HG03521 (cell line): ENCODE results near the gene IRAK2.

ENCODE experiments used
- ATAC-seq: cut with Tn5 transposase; IDR thresholded peaks from one replicate; pipeline ENCODE4 v1.9.1; 2021; ENCODE audit warnings: mild to moderate bottlenecking, moderate library complexity; ENCODE audit not compliant: unreplicated experiment

IRAK2 gene

DNA sequence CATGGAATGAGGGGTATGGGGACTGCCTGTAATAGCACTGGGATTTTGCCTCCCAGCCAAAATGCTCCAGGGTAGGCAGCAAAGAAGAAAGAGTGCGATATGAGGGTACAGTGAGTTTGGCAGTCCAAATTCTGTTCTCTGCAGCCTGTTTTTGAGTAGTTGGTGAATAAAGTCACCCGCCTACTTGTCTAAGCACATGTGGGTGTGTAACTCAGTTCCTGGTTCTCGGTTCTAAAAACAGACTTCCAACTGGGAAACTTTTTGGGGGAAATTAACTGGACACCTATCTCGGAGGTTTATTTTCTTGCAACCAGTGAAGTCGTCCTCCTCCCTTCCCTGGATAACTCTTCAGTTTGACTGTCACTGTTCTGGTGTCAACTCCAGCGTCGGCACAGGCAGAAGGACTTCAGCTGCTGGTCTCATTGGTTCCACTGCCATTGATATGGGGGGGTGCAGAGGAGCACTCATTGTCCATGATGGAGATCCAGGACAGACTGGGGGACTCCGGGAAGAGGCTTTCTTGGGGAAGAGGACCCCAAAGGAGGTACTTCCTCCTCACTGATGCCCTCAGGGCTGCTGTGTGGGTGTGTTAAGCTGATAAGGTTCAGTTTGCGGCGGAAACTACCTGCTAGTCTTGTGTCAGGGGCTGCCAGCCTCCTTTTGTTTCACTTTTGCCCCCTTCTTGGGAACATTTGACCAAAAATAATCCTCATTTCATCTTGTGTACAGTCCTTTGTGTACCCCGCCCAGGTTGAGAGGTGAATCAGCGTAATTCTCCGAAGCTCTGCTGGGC is 114.9 kb downstream of the IRAK2 start:
- no peak for ATAC-seq

DNA sequence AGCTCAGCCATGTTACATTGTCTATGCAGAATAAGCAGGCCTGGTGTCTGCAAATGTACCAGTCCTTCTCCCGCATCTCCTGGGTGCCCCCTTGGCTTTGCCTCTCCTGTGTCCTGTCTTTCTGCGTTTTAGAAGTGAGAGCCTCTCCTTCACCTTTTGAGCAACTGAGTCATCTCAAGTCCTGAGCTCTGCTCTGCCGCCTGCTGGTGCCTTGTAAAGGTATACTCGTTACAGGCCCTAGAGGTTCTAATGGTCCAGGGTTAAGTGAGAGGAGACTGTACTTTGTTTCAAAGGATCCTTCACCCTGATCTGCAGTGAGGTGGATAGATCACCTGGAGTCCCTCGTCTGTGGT is 115.4 kb downstream of the IRAK2 start:
- no peak for ATAC-seq

DNA sequence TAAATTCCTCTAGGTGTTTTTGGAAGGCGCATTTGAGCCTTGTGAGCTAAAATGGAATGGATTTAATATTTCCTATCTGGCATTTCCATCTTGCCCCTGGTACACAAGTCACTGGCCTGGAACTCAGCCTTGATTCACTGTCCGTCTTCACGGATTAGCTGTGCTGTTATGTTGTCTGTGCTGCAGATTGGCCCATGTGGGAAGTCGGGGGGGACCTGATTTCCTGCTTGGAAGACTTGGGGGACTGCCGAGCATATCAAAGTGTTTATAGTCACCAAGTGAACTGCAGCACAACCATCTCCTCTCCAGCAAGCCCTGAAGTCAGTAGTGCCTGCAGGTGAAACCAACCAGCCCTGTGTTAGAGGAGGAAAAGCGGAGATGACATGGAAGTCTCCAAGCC is 115.9 kb downstream of the IRAK2 start:
- no peak for ATAC-seq

DNA sequence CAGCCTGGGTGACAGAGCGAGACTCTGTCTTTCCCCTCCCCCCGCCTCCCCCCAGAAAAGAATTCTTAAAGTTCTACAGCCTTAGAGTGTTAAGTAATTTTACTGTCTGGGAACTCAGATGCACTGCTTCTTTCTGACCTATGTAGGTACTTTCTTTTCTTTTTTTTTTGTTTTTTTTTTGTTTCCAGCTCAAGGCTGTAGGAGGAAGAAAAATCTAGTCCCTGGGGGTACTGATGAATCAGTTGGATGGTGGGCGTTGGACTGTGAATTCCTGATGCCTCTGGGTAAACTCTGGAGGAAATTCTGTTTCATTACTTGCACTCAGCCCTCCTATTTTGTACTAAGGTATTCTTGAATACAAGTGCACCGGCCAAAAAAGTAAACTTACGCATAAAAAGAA is 117.2 kb downstream of the IRAK2 start:
- no peak for ATAC-seq

DNA sequence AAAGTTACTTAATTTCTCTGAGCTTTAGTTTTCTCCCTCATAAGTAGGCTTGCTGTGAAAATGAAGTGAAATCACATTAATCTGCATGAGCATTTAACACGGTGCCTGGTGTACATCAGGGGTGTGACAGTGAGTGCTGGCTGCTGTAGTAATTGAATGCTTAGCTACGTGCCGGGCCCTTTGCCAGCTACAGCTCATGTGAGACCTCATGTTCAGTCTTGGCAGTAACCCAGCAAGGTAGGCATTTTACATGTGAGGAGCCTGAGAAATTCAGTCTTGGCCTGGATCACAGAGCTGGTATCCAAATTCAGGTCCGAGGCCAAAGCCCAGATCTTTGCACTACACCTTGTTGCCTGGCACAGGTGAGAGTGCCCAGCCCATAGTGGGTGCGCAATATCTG is 118.9 kb downstream of the IRAK2 start:
- ATAC-seq = no peak

DNA sequence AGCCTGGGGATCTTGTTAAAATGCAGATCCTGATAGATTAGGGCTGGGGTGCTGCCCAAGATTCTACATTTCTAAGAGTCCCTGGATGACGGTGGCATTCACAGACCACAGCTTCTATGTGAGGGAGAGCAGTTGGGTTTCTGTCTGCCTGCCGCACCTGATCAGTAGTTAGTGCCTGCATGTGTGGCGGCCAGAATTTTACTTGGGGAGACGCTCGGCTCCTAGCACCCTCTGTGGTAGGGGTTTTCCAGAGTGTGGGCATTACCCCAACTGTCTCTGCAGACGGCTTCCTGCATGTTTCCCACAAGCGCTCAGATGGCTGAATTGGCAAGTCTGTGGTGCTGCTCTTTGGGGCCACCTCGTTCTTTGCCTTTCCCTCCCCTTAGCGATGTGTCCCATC is 119.8 kb downstream of the IRAK2 start:
- ATAC-seq = no peak

DNA sequence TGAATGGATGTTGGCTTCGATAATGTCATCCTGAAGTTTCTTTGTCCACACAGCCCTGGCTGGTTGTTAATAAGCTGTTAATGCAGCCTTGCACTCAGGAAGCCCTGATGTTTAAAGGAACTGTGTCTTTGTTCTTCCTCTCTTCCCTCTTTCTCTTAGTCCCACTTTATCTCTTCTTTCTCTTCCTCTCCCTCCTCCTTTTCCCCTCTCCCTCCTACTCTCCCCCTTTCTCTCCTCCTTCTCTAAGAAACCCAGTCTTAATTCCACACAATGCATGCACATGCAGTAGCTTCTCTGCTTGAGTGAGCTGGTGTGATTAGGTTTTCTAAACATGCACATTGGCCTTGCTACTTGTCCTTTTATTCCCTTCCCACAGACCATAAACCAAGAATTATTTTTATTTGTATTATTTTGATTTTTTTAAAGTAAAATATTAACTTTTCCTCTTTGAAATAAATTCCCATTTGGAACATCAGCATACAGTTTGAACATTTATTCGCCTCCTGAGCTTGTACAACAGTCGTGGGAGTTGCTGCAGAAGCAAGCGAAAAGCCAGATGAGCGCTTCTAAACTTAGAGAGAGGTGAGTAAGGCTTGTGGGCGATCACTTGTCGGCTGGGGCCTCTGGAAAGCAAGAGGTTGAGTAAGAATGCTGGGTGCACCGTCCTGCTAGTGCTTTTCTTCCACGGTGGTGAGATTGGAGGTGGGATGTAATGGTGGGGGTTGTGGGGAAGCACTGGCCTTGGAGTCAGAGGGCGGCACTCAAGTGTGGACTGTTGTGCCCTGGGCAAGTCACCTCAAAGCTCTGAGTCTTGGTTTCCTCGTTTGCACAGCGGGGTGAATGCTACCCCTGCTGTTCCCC is 120.8 kb downstream of the IRAK2 start:
- ATAC-seq = no peak

DNA sequence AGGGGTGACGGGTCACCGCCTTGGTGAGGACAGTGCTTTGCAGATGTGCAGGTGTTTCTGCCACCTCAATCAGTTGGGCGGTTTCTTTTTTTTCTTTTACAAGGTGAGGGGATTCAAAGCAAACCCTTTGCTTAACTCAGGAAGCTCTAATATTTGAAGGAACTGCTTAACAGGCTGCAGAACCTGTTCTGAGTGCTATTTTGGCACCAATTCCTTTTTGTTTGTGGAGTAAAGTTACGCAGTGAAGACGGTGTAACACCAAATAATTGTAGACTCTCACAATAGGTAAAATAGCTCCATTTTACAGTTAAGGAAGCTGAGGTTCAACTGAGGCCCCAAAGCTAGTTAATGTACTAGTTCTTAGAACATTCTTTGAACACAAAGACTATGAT is 121.4 kb downstream of the IRAK2 start:
- ATAC-seq = no peak

DNA sequence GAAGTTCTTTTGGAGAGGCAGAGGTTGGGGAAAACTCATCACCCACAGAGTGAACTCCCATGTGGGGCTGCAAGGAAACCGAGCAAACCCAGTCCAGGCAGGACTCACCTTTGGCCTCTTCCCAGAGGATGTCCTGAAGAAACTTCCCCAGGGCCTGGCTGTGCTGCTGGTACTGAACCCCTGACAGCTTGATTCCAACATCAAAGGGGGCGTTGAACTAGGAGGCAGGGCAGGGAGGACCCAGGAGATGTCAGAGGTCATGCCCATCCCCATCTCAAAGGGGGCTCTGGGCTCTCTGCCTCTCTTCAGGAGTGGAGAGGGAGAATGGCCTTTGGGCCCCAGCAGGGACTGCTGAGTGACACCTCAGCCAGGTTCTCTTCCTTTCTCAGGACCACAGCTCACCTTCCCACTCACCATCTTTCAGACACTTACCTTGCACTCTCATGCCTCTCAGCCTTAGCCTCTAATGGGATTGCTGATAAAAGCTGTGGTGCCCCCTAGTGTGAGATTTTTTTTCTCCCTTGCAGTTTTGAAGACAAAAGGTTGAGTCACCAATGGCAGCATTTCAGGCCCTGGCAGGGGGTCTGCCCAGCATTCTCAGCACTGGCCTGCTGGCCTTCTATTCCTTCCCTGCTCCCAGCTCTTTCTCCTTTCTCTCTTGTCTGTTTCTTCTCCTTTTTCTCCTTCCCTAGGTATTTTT is 122.0 kb downstream of the IRAK2 start:
- ATAC-seq = no peak

DNA sequence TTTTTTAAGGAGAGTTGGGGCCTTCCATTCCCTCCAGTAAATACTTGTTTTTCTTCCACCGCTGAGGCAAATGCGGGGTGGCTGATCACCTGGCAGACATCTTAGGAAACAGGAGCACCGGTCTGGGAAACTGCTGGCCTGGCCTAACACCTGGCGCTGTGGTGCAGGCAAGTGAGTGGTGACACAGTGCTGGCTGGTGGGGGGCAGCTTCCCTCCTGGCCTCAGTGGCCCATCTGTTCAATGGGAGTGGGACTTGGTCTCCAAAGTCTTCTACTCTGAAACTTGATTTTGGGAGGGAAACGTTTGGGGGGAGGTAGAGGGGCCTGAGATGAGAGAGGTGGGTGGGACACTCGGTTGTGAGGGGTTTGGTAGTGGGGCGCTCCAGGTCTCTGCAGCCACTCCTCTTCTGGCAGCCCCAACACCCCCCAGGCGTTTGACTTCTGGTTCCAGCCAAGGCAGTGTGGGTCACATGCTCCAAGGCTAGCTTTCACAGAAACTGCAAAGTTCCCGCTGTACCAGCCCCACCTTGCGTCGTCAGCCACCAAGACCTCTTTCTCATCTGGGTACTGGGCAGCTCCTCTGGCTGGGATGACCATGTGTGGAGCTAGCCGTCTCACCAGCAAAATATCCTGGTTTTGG is 123.3 kb downstream of the IRAK2 start:
- ATAC-seq = no peak

DNA sequence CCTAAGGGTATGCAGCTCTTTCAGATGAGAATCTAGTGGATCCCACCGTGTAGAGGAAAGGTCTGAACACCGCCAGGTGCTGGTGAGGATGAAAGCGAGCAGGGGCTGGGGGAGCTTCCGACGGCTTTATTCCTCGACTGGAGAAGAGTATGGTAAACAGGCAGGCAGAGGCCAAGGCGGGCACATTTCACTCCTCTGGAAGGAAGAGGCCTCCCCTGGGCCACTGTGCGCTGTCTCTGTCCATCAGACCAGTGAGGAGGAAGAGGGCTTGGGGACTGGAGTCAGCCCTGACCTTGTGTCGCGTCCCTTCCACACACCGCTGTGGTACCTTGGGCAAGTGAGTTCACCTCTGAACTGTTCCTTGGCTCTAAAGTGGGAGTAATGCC is 123.8 kb downstream of the IRAK2 start:
- ATAC-seq = no peak

DNA sequence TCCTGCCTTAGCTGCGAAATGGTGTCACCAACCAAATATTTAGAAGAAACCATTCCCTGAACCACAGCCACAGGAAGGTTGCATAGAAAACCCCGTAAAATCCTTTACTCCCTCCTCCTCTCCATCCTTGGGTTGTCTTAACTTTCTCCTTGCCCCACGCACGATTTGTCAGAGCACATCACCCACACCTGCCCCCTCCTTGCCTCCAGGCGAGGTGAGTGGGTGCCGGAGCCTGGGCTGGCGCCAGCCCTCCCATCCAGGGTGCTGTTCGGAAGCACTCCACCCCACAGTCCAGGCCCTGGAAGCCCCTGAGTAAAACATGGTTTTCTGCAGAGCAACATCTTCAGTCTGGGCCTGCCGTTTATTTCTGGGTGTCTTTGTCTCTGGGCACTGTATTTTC is 124.4 kb downstream of the IRAK2 start:
- ATAC-seq = no peak

DNA sequence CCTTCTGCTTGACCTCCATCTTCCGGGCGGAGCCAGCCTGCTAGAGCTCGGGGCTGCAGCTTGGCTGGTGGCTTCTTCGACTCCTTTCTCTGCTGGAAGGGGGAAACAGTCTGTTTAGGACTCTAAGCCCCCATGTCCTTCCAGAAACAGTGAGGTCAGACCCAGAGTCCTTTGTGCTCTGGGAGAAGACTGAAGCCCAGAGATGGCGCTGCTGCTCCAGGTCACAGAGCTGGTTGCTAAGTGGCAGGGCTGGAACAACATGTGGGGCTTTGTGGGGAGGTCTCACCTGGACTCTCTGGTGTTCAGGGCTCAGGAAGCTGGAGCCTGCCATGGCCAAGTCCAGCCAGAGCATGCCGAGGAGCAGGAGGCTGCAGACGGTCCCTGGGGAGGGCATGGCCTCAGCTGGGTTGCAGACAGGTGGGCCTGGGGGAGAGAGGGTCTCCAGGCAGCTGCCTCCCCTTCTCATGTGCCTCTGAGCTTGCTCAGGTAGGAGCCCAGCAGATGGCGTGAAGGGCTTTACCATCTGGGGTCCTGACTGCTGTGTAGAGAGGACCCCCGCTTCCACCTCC is 125.2 kb downstream of the IRAK2 start:
- ATAC-seq = no peak

DNA sequence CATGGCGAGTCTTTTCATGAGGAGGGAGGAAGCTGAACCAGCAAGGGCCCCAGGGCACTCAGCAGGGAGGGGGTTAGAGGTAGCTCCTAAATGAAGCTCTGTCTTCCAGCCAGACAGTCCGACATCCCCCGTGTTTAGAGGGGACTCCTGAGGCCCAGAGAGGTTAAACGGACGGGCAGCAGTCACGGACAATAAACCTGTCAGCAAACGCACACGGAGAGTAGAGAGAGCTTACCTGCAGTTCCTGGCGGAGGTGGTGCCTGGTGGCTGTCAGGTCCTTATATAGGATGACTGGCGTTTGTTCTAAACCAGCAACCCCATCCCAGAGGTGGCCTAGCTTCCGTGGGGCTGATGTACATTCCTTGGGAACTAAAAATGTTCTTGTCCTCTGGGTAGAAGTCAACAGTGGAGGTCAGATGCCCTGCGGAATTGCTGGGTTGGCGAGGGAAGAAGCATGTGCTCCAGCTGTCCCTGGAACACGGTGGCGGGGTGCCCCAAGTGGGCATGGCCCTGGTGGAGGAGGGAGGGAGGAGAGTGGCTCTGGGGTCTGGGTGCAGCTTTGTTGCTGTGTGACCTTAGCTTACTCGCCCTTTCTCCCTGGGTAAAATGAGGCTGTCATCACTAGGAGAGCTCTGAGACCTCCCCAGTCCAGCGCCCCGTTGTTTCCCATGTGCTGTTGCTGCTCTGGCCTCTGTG is 125.9 kb downstream of the IRAK2 start:
- ATAC-seq = no peak

DNA sequence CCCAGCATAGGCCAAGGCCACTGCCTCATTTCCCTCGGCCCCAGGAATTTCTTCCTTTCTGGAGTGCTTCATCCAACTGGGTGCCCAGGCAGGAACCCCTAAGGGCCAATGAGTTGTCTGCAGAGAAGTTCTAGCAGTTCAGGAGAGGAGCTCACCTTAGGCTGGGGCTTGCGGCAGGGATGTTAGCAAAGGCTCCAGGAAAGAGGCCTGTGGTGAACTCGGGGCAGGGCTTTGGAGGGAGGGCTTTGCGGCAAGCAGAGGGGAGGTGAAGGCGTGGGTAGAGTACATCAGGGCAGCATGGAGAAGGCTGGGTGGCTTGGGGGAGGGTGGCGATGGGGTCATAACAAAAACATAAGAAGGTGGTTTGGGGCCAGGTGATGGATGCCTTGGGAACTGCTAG is 126.9 kb downstream of the IRAK2 start:
- no peak for ATAC-seq

DNA sequence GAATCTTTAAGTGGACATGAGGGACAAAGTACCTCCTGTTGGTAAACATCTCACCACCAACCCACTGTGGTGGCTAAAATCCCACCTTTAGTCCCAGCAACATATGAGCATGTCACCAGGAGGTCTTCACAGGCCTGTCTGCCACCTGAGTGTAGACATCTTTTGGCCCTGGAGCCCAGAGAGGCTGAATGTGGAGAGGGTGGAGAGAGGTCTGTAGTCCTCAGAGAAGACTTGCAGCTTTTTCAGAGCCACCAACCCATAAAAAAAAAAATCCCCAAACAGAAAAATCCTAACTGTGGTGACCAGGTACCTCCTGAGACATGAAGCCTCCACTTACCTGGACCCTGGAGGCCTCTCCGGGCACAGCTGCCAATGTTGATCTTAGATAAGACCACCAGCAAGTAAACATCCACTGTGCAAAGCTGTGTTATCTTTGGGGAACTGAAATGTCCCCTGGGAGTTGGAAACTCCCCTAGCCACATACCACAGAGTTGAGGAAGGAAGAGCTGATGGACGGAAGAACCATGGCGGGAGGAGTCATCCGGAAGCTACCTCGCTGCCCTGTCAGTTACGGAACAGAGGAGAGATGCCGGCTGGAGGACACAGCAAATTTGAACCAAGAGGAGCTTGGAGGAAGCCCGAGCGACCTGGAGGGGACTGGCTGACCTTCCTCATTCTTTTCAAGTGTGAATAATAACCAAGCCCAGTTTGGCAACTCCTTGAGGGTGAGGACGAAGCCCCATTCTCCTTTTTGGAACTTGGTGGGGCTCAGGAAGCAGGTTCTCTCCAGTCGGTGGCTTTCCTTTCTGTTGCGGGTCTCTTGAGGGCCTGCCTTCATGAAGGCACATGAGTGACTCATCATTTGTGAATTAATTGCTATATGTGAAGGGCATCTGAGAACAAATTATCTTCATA is 128.0 kb downstream of the IRAK2 start, which contains the start of gene GHRL:
Gene GHRL (minus strand): TSS at position 443 of the 915 bp plus-strand sequence. CDS start 2,767 bp downstream, outside the sequence.
- ATAC-seq = peak; percentile 64
